HEK293 (cell line): ENCODE measurements around the gene MDP1.

Source experiments
- CTCF ChIA-PET: fragments of 350-600 bp; formaldehyde crosslinking; extraction: SDS; loops from one replicate; lab custom pipeline; 2021; ENCODE audit warnings: antibody characterized with exemption; lab: Yijun Ruan, JAX
- POLR2A ChIA-PET: fragments of 300-600 bp; formaldehyde crosslinking; extraction: SDS; loops from one replicate; lab custom pipeline; 2020; ENCODE audit warnings: antibody characterized with exemption, inconsistent platforms; lab: Yijun Ruan, JAX
- H3K27ac ChIP-seq: fragments of 200-500 bp; sonication (Bioruptor generic); 2 replicates; pipeline ENCODE4 v1.5.1; 2014; ENCODE audit warnings: low read depth, low read length, control low read depth, inconsistent platforms; ENCODE audit errors: extremely low read depth
- H3K36me3 ChIP-seq, 2 experiments: fragments of 200-500 bp in 1 of 2; sonication (Bioruptor generic) in 1 of 2; 1 replicate in 1 of 2; 2 replicates in 1 of 2; pipeline ENCODE4 v1.5.1; 2014 to 2017; ENCODE audit warnings: inconsistent platforms in 2 of 2, low read length in 2 of 2; ENCODE audit not compliant: control insufficient read depth in 2 of 2, insufficient read depth in 1 of 2
- H3K4me1 ChIP-seq: fragments of 200-500 bp; sonication (Bioruptor generic); 2 replicates; pipeline ENCODE4 v1.5.1; 2014; ENCODE audit warnings: mild to moderate bottlenecking, low read length, inconsistent platforms; ENCODE audit not compliant: control insufficient read depth, insufficient read depth
- H3K4me3 ChIP-seq: 2 replicates; pipeline ENCODE4 v1.5.1; 2011; ENCODE audit warnings: low read depth, mild to moderate bottlenecking, control low read depth, low read length, moderate library complexity
- H3K9me3 ChIP-seq: fragments of 200-500 bp; sonication (Bioruptor generic); 2 replicates; pipeline ENCODE4 v1.5.1; 2014; ENCODE audit warnings: low read depth, low read length, inconsistent platforms; ENCODE audit not compliant: control insufficient read depth, insufficient read depth
- BCL6B ChIP-seq: fragments of 450-650 bp; formaldehyde crosslinking; IDR thresholded peaks from 2 replicates; pipeline ENCODE4 v1.5.1; 2017; ENCODE audit warnings: missing biosample characterization, missing genetic modification characterization
- EGR2 ChIP-seq: fragments of 450-650 bp; formaldehyde crosslinking; IDR thresholded peaks from 2 replicates; pipeline ENCODE4 v1.5.1; 2016; ENCODE audit warnings: low read depth, missing biosample characterization, missing genetic modification characterization
- GLI2 ChIP-seq: fragments of 450-650 bp; formaldehyde crosslinking; IDR thresholded peaks from 2 replicates; pipeline ENCODE4; 2017; ENCODE audit warnings: missing biosample characterization, missing genetic modification characterization, low read depth, borderline replicate concordance
- GLIS2 ChIP-seq: fragments of 450-650 bp; formaldehyde crosslinking; IDR thresholded peaks from 2 replicates; pipeline ENCODE4 v1.5.1; 2016; ENCODE audit warnings: missing biosample characterization, missing genetic modification characterization
- SALL2 ChIP-seq: fragments of 450-650 bp; formaldehyde crosslinking; IDR thresholded peaks from 2 replicates; pipeline ENCODE4 v1.5.0; 2017; ENCODE audit warnings: missing biosample characterization, mild to moderate bottlenecking, missing genetic modification characterization, borderline replicate concordance
- SP7 ChIP-seq: fragments of 450-650 bp; formaldehyde crosslinking; IDR thresholded peaks from 2 replicates; pipeline ENCODE4 v1.5.1; 2016; ENCODE audit warnings: missing biosample characterization, missing genetic modification characterization
- ZBTB17 ChIP-seq: fragments of 450-650 bp; formaldehyde crosslinking; IDR thresholded peaks from 2 replicates; pipeline ENCODE4 v1.5.1; 2016; ENCODE audit warnings: missing biosample characterization, missing genetic modification characterization
- ZFHX2 ChIP-seq: fragments of 450-650 bp; formaldehyde crosslinking; conservative IDR thresholded peaks from 2 replicates; pipeline ENCODE4 v1.5.1; 2016; ENCODE audit warnings: missing biosample characterization, missing genetic modification characterization
- ZNF2 ChIP-seq: fragments of 450-650 bp; formaldehyde crosslinking; IDR thresholded peaks from 2 replicates; pipeline ENCODE4 v1.5.1; 2016; ENCODE audit warnings: missing biosample characterization, missing genetic modification characterization
- ZNF202 ChIP-seq: fragments of 450-650 bp; formaldehyde crosslinking; IDR thresholded peaks from 2 replicates; pipeline ENCODE4 v1.5.1; 2016; ENCODE audit warnings: missing biosample characterization, missing genetic modification characterization, borderline replicate concordance
- ZNF274 ChIP-seq, 2 experiments: fragments of 200-500 bp in 1 of 2; fragments of 450-650 bp in 1 of 2; sonication (Bioruptor generic) in 1 of 2; formaldehyde crosslinking in 1 of 2; IDR thresholded peaks; 2 replicates each; pipeline versions ENCODE4 v1.5.1 to v1.6.1; 2014 to 2016; ENCODE audit warnings: borderline replicate concordance in 1 of 2, inconsistent platforms in 1 of 2, low read length in 1 of 2, missing biosample characterization in 1 of 2, missing genetic modification characterization in 1 of 2
- ZNF37A ChIP-seq: fragments of 450-650 bp; IDR thresholded peaks from 2 replicates; pipeline ENCODE4 v1.5.1; 2018; ENCODE audit warnings: missing biosample characterization, missing genetic modification characterization
- ZNF433 ChIP-seq: fragments of 450-650 bp; formaldehyde crosslinking; IDR thresholded peaks from 2 replicates; pipeline ENCODE4 v1.5.1; 2016; ENCODE audit warnings: missing biosample characterization, missing genetic modification characterization, low read depth
- ZNF518A ChIP-seq: fragments of 450-650 bp; formaldehyde crosslinking; conservative IDR thresholded peaks from 2 replicates; pipeline ENCODE4 v1.5.1; 2016; ENCODE audit warnings: low read depth, missing biosample characterization, missing genetic modification characterization
- ZNF629 ChIP-seq: fragments of 450-650 bp; formaldehyde crosslinking; IDR thresholded peaks from 2 replicates; pipeline ENCODE4 v1.5.1; 2017; ENCODE audit warnings: missing biosample characterization, missing genetic modification characterization
- ZNF768 ChIP-seq: fragments of 450-650 bp; formaldehyde crosslinking; IDR thresholded peaks from 2 replicates; pipeline ENCODE4 v1.5.1; 2018; ENCODE audit warnings: missing biosample characterization, mild to moderate bottlenecking, missing genetic modification characterization
- ZNF843 ChIP-seq: fragments of 450-650 bp; formaldehyde crosslinking; IDR thresholded peaks from 2 replicates; pipeline ENCODE4 v1.5.1; 2016; ENCODE audit warnings: missing biosample characterization, missing genetic modification characterization
- ZSCAN5A ChIP-seq: fragments of 450-650 bp; formaldehyde crosslinking; IDR thresholded peaks from 2 replicates; pipeline ENCODE4 v1.5.1; 2016; ENCODE audit warnings: missing biosample characterization, missing genetic modification characterization

MDP1 gene

GRCh38 chr14:24215495-24216344, at the start of gene MDP1 (continued):
- TF ChIP-seq ZNF768 (tag by site-specific recombination) (no peak), ZNF2 (tag by site-specific recombination) (peak; percentile 75), ZBTB17 (tag by site-specific recombination) (peak; percentile 87)

- ChIA-PET POLR2A (interaction anchor here (3.2 kb wide), 1 partner anchor 22 kb away, joined by 14 read pairs; the partner anchor contains the start of gene TINF2), CTCF (no interaction called here)
- Histone ChIP-seq H3K27ac (no peak overlapping the region), H3K9me3 (no peaks in the 10 kb centered on the region), H3K4me1 (no peaks in the 10 kb centered on the region), H3K4me3 (no peak overlapping the region), H3K36me3 (peaks cover 0 to 34% of the 10 kb centered on the region in 2 experiments; a peak in 1 of 3 replicates)
- TF ChIP-seq ZNF629: no peak
- no peak for TF ChIP-seq ZNF518A
- TF ChIP-seq ZNF433 (tag by site-specific recombination): no peak
- TF ChIP-seq SP7 (tag by site-specific recombination): no peak
- no peak for TF ChIP-seq ZNF274 (IDR thresholded peaks at IDR 0.05; ENCODE audit: low read length)
- TF ChIP-seq ZNF274 (tag by site-specific recombination; IDR thresholded peaks at IDR 0.05; ENCODE audit: borderline replicate concordance): no peak
- no peak for TF ChIP-seq ZNF768 (tag by site-specific recombination)
- TF ChIP-seq GLI2: no peak
- TF ChIP-seq ZSCAN5A (tag by site-specific recombination): no peak
- no peak for TF ChIP-seq ZNF202
- peak; percentile 33; the same call in 1 of the 2 replicates for TF ChIP-seq ZFHX2 (tag by site-specific recombination)
- TF ChIP-seq ZNF37A (tag by site-specific recombination): no peak
- peak; percentile 50; the same call in 1 of the 2 replicates for TF ChIP-seq EGR2 (tag by site-specific recombination)
- no peak for TF ChIP-seq ZNF843
- TF ChIP-seq BCL6B: no peak
- TF ChIP-seq SALL2 (tag by site-specific recombination): no peak
- TF ChIP-seq GLIS2 (tag by site-specific recombination): no peak
Measured at GRCh38 chr14:24264298-24264697, 48.4 kb upstream of the MDP1 start.
